H1 (cell line): ENCODE results near the gene SPATA21.
A peak's percentile ranks its signal among the peaks of the same experiment; 100 is the strongest.

Experiments used
- ATF3 ChIP-seq: IDR thresholded peaks from 2 replicates; pipeline ENCODE4 v1.6.1; 2011; ENCODE audit warnings: low read depth, mild to moderate bottlenecking, low read length; ENCODE audit not compliant: insufficient read depth
- CBX8 ChIP-seq: fragments of 300-800, 300-1000 bp; sonication (generic); IDR thresholded peaks from 2 replicates; pipeline ENCODE4 v1.7.1; 2016; ENCODE audit warnings: low read depth, low read length, borderline replicate concordance
- CEBPB ChIP-seq: IDR thresholded peaks from 2 replicates; pipeline ENCODE4 v1.6.1; 2012; ENCODE audit warnings: low read depth, low read length
- GABPA ChIP-seq: IDR thresholded peaks from 2 replicates; pipeline ENCODE4 v1.6.1; 2011; ENCODE audit warnings: mild to moderate bottlenecking, low read length, moderate library complexity, borderline replicate concordance; ENCODE audit not compliant: insufficient read depth
- KDM1A ChIP-seq: fragments of 200-600, 300-600 bp; sonication (generic); IDR thresholded peaks from 2 replicates; pipeline ENCODE4 v1.7.1; 2016; ENCODE audit warnings: mild to moderate bottlenecking, low read length, borderline replicate concordance
- MAFK ChIP-seq: IDR thresholded peaks from 2 replicates; pipeline ENCODE4 v1.6.1; 2012; ENCODE audit warnings: low read depth, mild to moderate bottlenecking, improper control_type of control experiment, low read length
- POLR2A ChIP-seq, 2 experiments: IDR thresholded peaks; 1 replicate in 1 of 2; 2 replicates in 1 of 2; pipeline ENCODE4 v1.6.1; 2011; ENCODE audit warnings: low read depth in 2 of 2, low read length in 2 of 2, mild to moderate bottlenecking in 2 of 2; ENCODE audit errors: control extremely low read depth in 1 of 2
- POLR2AphosphoS5 ChIP-seq: IDR thresholded peaks from 2 replicates; pipeline ENCODE4 v1.6.1; 2011; ENCODE audit warnings: low read depth, low read length
- SP1 ChIP-seq: IDR thresholded peaks from 2 replicates; pipeline ENCODE4 v1.6.1; 2011; ENCODE audit warnings: low read depth, low read length
- TAF1 ChIP-seq: IDR thresholded peaks from 2 replicates; pipeline ENCODE4 v1.6.1; 2011; ENCODE audit warnings: mild to moderate bottlenecking, low read depth, low read length
- YY1 ChIP-seq: IDR thresholded peaks from 2 replicates; pipeline ENCODE4 v1.6.1; 2011; ENCODE audit warnings: low read depth, mild to moderate bottlenecking, low read length
- ZNF274 ChIP-seq: IDR thresholded peaks from 2 replicates; pipeline ENCODE4 v1.7.0; 2012; ENCODE audit warnings: low read length, borderline replicate concordance; ENCODE audit errors: extremely low read depth
- TF ChIP-seq, protein P1 (sequence below), 3 experiments: IDR thresholded peaks; 1 replicate in 2 of 3; 2 replicates in 1 of 3; pipeline versions ENCODE4 v1.5.1 to v1.6.1; 2011; ENCODE audit warnings: low read length in 3 of 3, mild to moderate bottlenecking in 3 of 3, inconsistent platforms in 2 of 3, low read depth in 1 of 3, moderate library complexity in 1 of 3; ENCODE audit not compliant: insufficient read depth in 1 of 3; ENCODE audit errors: control extremely low read depth in 1 of 3
- TF ChIP-seq, protein P2 (sequence below): IDR thresholded peaks from 2 replicates; pipeline ENCODE4 v1.6.1; 2012; ENCODE audit warnings: inconsistent platforms

GRCh38 chr1:16440470-16441281, 3.5 kb upstream of the SPATA21 start, which contains the start of gene NECAP2:
- TF ChIP-seq, protein P1, sequence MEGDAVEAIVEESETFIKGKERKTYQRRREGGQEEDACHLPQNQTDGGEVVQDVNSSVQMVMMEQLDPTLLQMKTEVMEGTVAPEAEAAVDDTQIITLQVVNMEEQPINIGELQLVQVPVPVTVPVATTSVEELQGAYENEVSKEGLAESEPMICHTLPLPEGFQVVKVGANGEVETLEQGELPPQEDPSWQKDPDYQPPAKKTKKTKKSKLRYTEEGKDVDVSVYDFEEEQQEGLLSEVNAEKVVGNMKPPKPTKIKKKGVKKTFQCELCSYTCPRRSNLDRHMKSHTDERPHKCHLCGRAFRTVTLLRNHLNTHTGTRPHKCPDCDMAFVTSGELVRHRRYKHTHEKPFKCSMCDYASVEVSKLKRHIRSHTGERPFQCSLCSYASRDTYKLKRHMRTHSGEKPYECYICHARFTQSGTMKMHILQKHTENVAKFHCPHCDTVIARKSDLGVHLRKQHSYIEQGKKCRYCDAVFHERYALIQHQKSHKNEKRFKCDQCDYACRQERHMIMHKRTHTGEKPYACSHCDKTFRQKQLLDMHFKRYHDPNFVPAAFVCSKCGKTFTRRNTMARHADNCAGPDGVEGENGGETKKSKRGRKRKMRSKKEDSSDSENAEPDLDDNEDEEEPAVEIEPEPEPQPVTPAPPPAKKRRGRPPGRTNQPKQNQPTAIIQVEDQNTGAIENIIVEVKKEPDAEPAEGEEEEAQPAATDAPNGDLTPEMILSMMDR (IDR thresholded peaks at IDR 0.05; ENCODE audit: control extremely low read depth in 1 of 3, insufficient read depth in 1 of 3, low read depth in 1 of 3, low read length in 3 of 3): peak; percentile 85 to 96 (median 86)
- TF ChIP-seq MAFK: no peak
- TF ChIP-seq, protein P2, sequence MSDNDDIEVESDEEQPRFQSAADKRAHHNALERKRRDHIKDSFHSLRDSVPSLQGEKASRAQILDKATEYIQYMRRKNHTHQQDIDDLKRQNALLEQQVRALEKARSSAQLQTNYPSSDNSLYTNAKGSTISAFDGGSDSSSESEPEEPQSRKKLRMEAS: peak; percentile 98
- TF ChIP-seq ZNF274: no peak
- peak; percentile 21 to 93 for TF ChIP-seq POLR2A (IDR thresholded peaks at IDR 0.05; ENCODE audit: control extremely low read depth in 1 of 2, low read depth in 2 of 2, low read length in 2 of 2)
- TF ChIP-seq SP1: no peak; the same call in 1 of the 2 replicates
- TF ChIP-seq CBX8: no peak
- no peak for TF ChIP-seq ATF3
- no peak for TF ChIP-seq CEBPB
- TF ChIP-seq YY1: peak; percentile 82
- TF ChIP-seq TAF1: peak; percentile 85
- peak; percentile 87 for TF ChIP-seq GABPA
- TF ChIP-seq POLR2AphosphoS5: peak; percentile 95
- TF ChIP-seq KDM1A: no peak
